HepG2 (cell line): ENCODE results near the gene TACC3. TPM values are rescaled to one million over a fixed set of nuclear protein-coding genes. Genes with fewer than 3 reads are reported as not detected.

Experiments used
- CEBPB ChIP-seq: IDR thresholded peaks from 2 replicates; pipeline ENCODE4 v1.6.1; 2011; ENCODE audit warnings: low read depth, low read length, improper control_type of control experiment, borderline replicate concordance
- CHD4 ChIP-seq: fragments of 200-600 bp; sonication (generic); IDR thresholded peaks from 2 replicates; pipeline ENCODE4 v1.7.0; 2017; ENCODE audit warnings: mild to moderate bottlenecking, low read length, borderline replicate concordance
- DBP ChIP-seq: sonication (generic); formaldehyde crosslinking; IDR thresholded peaks from 2 replicates; pipeline ENCODE4 v1.4.0; 2020; ENCODE audit warnings: missing genetic modification reagents; ENCODE audit errors: not compliant biosample characterization
- ELF1 ChIP-seq: sonication (generic); formaldehyde crosslinking; IDR thresholded peaks from 2 replicates; pipeline ENCODE4 v1.4.0; 2020; ENCODE audit warnings: missing genetic modification reagents
- HDAC6 ChIP-seq: fragments of 200-600 bp; sonication (generic); IDR thresholded peaks from 2 replicates; pipeline ENCODE4 v1.7.0; 2017; ENCODE audit warnings: mild to moderate bottlenecking, antibody characterized with exemption, low read length, low read depth
- POGK ChIP-seq: sonication (generic); formaldehyde crosslinking; conservative IDR thresholded peaks from 2 replicates; pipeline ENCODE4 v1.8.0; 2022; ENCODE audit warnings: mild to moderate bottlenecking, moderate library complexity, missing genetic modification reagents
- SATB2 ChIP-seq: sonication (generic); formaldehyde crosslinking; IDR thresholded peaks from 2 replicates; pipeline ENCODE4 v1.5.0; 2020; ENCODE audit warnings: missing genetic modification reagents
- SIX1 ChIP-seq: sonication (generic); formaldehyde crosslinking; IDR thresholded peaks from 2 replicates; pipeline ENCODE4 v1.4.0; 2020; ENCODE audit warnings: missing genetic modification reagents, borderline replicate concordance
- YEATS4 ChIP-seq: sonication (generic); formaldehyde crosslinking; IDR thresholded peaks from 2 replicates; pipeline ENCODE4 v1.4.0; 2020; ENCODE audit warnings: missing genetic modification reagents, borderline replicate concordance
- ZHX2 ChIP-seq, 2 experiments: sonication (generic) in 1 of 2; formaldehyde crosslinking in 1 of 2; IDR thresholded peaks; 2 replicates each; pipeline versions ENCODE4 v1.6.1 to v1.9.0; 2014 to 2022; ENCODE audit warnings: antibody characterized with exemption in 1 of 2, borderline replicate concordance in 1 of 2, inconsistent platforms in 1 of 2, low read depth in 1 of 2, missing genetic modification reagents in 1 of 2
- ZMYM3 ChIP-seq: sonication (generic); formaldehyde crosslinking; IDR thresholded peaks from 2 replicates; pipeline ENCODE4 v1.5.1; 2020; ENCODE audit warnings: mild to moderate bottlenecking, missing genetic modification reagents
- ZNF432 ChIP-seq: sonication (generic); formaldehyde crosslinking; IDR thresholded peaks from 2 replicates; pipeline ENCODE4 v1.5.0; 2020; ENCODE audit warnings: missing genetic modification reagents, mild to moderate bottlenecking, borderline replicate concordance
- ZNF83 ChIP-seq: sonication (generic); formaldehyde crosslinking; IDR thresholded peaks from 2 replicates; pipeline ENCODE4 v1.4.0; 2020; ENCODE audit warnings: missing genetic modification reagents, mild to moderate bottlenecking, borderline replicate concordance
- ZSCAN12 ChIP-seq: sonication (generic); formaldehyde crosslinking; IDR thresholded peaks from 2 replicates; pipeline ENCODE4 v1.9.0; 2021; ENCODE audit warnings: mild to moderate bottlenecking, missing genetic modification reagents
- polyA plus RNA-seq, 8 experiments: library from polyadenylated mRNA; depleted of rRNA in 3 of 8; stranded (reverse) in 7 of 8; unstranded in 1 of 8; fragments of >200 nt; fragmentation: Illumina TruSeq in 4 of 8; extraction: Trizol in 4 of 8; gene quantifications; 2 replicates each; pipeline versions ENCODE4 v1.2.1 to v1.2.3, GENCODE V29; 2011 to 2016; ENCODE audit warnings: low read depth in 4 of 8, missing spikeins in 1 of 8, mixed read lengths in 1 of 8; ENCODE audit not compliant: insufficient read depth in 1 of 8
- total RNA-seq, 5 experiments: library from RNA; depleted of rRNA; stranded (reverse); fragments of >200 nt; fragmentation: Illumina TruSeq; extraction: Trizol; gene quantifications; 2 replicates each; pipeline ENCODE4 v1.2.3, GENCODE V29; 2016; ENCODE audit warnings: low read depth in 1 of 5

TACC3 gene
- total and polyA plus RNA-seq, 2 of the 13 experiments (the other 11 are each of a cell fraction or from before 2014, with no cell fraction given) = 20.3 to 21.2 TPM

GRCh38 chr4:1777822-1778641 is 56.7 kb downstream of the TACC3 start (continued):
- TF ChIP-seq POGK (CRISPR knock-in tag) (no peak), ZNF432 (CRISPR knock-in tag) (no peak), CHD4 (0 out of 2 replicates have a peak, but pooled peaks have one; percentile 33), CEBPB (no peak), SIX1 (CRISPR knock-in tag) (no peak), YEATS4 (peak; percentile 57; the same call in 1 of the 2 replicates), ZSCAN12 (CRISPR knock-in tag) (0 out of 2 replicates have a peak, but pooled peaks have one; percentile 79), DBP (CRISPR knock-in tag) (no peak), ZNF83 (no peak), SATB2 (CRISPR knock-in tag) (no peak), ZMYM3 (peak; percentile 97), ZHX2 (IDR thresholded peaks at IDR 0.05; ENCODE audit: low read depth) (no peak), ZHX2 (CRISPR knock-in tag; IDR thresholded peaks at IDR 0.05; ENCODE audit: borderline replicate concordance) (0 out of 2 replicates have a peak, but pooled peaks have one; percentile 31), HDAC6 (no peak), ELF1 (peak; percentile 49; the same call in 1 of the 2 replicates)
